Endothelial cell of umbilical vein (primary cell): Measurements from ENCODE around the gene IFNB1. TPM values are rescaled to one million over a fixed set of nuclear protein-coding genes. Genes with fewer than 3 reads are reported as not detected.

ENCODE experiments used
- BruUV-seq: library from RNA; stranded (reverse); fragments of 400-500 nt; replicated peaks from 2 replicates; lab custom pipeline; 2021; lab: Mats Ljungman, UMichigan
- CTCF ChIA-PET: fragments of 300-600, 350-600 bp; sonication (Branson Sonifier 250); formaldehyde crosslinking; loops from one replicate; lab custom pipeline; 2021; ENCODE audit warnings: antibody characterized with exemption, inconsistent platforms; lab: Charles Lee
- POLR2A ChIA-PET: fragments of 300-600, 350-600 bp; sonication (Branson Sonifier 250); formaldehyde crosslinking; loops from one replicate; lab custom pipeline; 2021; ENCODE audit warnings: antibody characterized with exemption, inconsistent platforms; lab: Charles Lee
- DNase-seq: peaks from one replicate; pipeline ENCODE4 v3.0.0-alpha.2; 2011; ENCODE audit warnings: low read depth, low spot score
- FAIRE-seq: peaks from 2 replicates; lab custom pipeline; 2011; peaks lifted over from hg19 to GRCh38; lab: Jason Lieb, UNC
- H2AFZ ChIP-seq: 2 replicates; pipeline ENCODE4 v1.6.0; 2012; ENCODE audit warnings: low read depth, low read length, control low read depth, inconsistent platforms
- H3K27ac ChIP-seq: 2 replicates; pipeline ENCODE4 v1.5.1; 2011; ENCODE audit warnings: low read depth, mild to moderate bottlenecking, control low read depth, low read length, moderate library complexity; ENCODE audit not compliant: insufficient read depth
- H3K27me3 ChIP-seq, 2 experiments: 2 replicates each; pipeline versions ENCODE4 v1.6.0 to v1.6.1; 2011; ENCODE audit warnings: low read length in 2 of 2, mixed read lengths in 1 of 2; ENCODE audit not compliant: control insufficient read depth in 2 of 2, insufficient read depth in 2 of 2
- H3K36me3 ChIP-seq, 2 experiments: 2 replicates in 1 of 2; 3 replicates in 1 of 2; pipeline ENCODE4 v1.5.1; 2011; ENCODE audit warnings: low read length in 2 of 2, mild to moderate bottlenecking in 1 of 2, moderate library complexity in 1 of 2; ENCODE audit not compliant: control insufficient read depth in 2 of 2, insufficient read depth in 2 of 2; ENCODE audit errors: extremely low read depth in 1 of 2
- H3K4me1 ChIP-seq: 3 replicates; pipeline ENCODE4 v1.5.1; 2011; ENCODE audit warnings: mild to moderate bottlenecking, low read length; ENCODE audit not compliant: control insufficient read depth, insufficient read depth; ENCODE audit errors: extremely low read depth
- H3K4me2 ChIP-seq: 2 replicates; pipeline ENCODE4 v1.6.1; 2011; ENCODE audit warnings: low read length, control low read depth, mixed read lengths; ENCODE audit not compliant: insufficient read depth
- H3K4me3 ChIP-seq, 3 experiments: fragments of 200-600 bp in 1 of 3; sonication (generic), shearing (Covaris generic) in 1 of 3; replicated peaks in 1 of 3; 2 replicates each; pipeline ENCODE4 v1.5.1; 2011 to 2016; ENCODE audit warnings: control low read depth in 3 of 3, low read length in 3 of 3, mild to moderate bottlenecking in 2 of 3, inconsistent platforms in 1 of 3, low read depth in 1 of 3, moderate library complexity in 1 of 3; ENCODE audit not compliant: insufficient read depth in 1 of 3
- H3K79me2 ChIP-seq: 2 replicates; pipeline ENCODE4 v1.6.0; 2012; ENCODE audit warnings: low read length, inconsistent platforms; ENCODE audit not compliant: control insufficient read depth, insufficient read depth
- H3K9ac ChIP-seq: replicated peaks from 2 replicates; pipeline ENCODE3; 2011; ENCODE audit warnings: low read length, control low read depth; ENCODE audit not compliant: insufficient read depth; ENCODE audit errors: extremely low read depth
- H3K9me1 ChIP-seq: replicated peaks from 3 replicates; pipeline ENCODE4 v1.6.0; 2011; ENCODE audit warnings: mild to moderate bottlenecking, low read length; ENCODE audit not compliant: control insufficient read depth, insufficient read depth; ENCODE audit errors: extremely low read depth
- H3K9me3 ChIP-seq: replicated peaks from 2 replicates; pipeline ENCODE4 v1.5.1; 2012; ENCODE audit warnings: low read length, inconsistent platforms; ENCODE audit not compliant: control insufficient read depth, insufficient read depth
- H4K20me1 ChIP-seq: replicated peaks from 2 replicates; pipeline ENCODE3; 2011; ENCODE audit warnings: mild to moderate bottlenecking, low read length; ENCODE audit not compliant: control insufficient read depth, insufficient read depth; ENCODE audit errors: extremely low read depth
- EZH2 ChIP-seq: IDR thresholded peaks from 2 replicates; pipeline ENCODE4 v1.6.1; 2012; ENCODE audit warnings: borderline replicate concordance, low read depth, mild to moderate bottlenecking, moderate library complexity, low read length, inconsistent platforms; ENCODE audit not compliant: severe bottlenecking
- FOS ChIP-seq: IDR thresholded peaks from 2 replicates; pipeline ENCODE4 v1.6.1; 2011; ENCODE audit warnings: mild to moderate bottlenecking, low read length, moderate library complexity, borderline replicate concordance; ENCODE audit not compliant: insufficient read depth
- GATA2 ChIP-seq: IDR thresholded peaks from 2 replicates; pipeline ENCODE4 v1.7.0; 2011; ENCODE audit warnings: low read depth, mild to moderate bottlenecking, moderate library complexity, mixed read lengths, low read length; ENCODE audit not compliant: insufficient read length, insufficient read depth
- MYC ChIP-seq: IDR thresholded peaks from one replicate; pipeline ENCODE4 v1.6.1; 2011; ENCODE audit warnings: mild to moderate bottlenecking, low read depth, low read length
- POLR2A ChIP-seq: IDR thresholded peaks from 2 replicates; pipeline ENCODE4 v1.6.1; 2012; ENCODE audit warnings: low read depth, mild to moderate bottlenecking, control low read depth, low read length
- POLR2AphosphoS5 ChIP-seq: IDR thresholded peaks from 2 replicates; pipeline ENCODE4 v1.6.1; 2012; ENCODE audit warnings: low read depth, mild to moderate bottlenecking, control low read depth, low read length, moderate library complexity; ENCODE audit not compliant: insufficient read depth
- dilution Hi-C: fragments of 300-500 bp; cut with MboI; formaldehyde crosslinking; loops from one replicate; pipeline ENCODE4 v1.15.0; 2019; ENCODE audit warnings: low sequenced_read_pairs; ENCODE audit not compliant: extremely low pct_ligation_motif_present
- intact Hi-C: fragments of 100-400 bp; cut with micrococcal nuclease; formaldehyde crosslinking; loops from one replicate; pipeline ENCODE4 v1.10.0; 2022
- polyA plus RNA-seq, 4 experiments: library from polyadenylated mRNA; depleted of rRNA in 3 of 4; stranded (reverse) in 3 of 4; unstranded in 1 of 4; fragments of >200 nt; gene quantifications; 2 replicates each; pipeline versions ENCODE4 v1.2.1 to v1.2.3, GENCODE V29; 2011 to 2012; ENCODE audit warnings: missing spikeins in 1 of 4
- total RNA-seq: library from RNA; stranded (reverse); gene quantifications from 2 replicates; pipeline ENCODE4 v1.2.3, GENCODE V29; 2021
- TF ChIP-seq, protein P1 (sequence below): IDR thresholded peaks from 2 replicates; pipeline ENCODE4 v1.6.1; 2011; ENCODE audit not compliant: insufficient read depth, insufficient read length
- TF ChIP-seq, protein P2 (sequence below), 2 donors: IDR thresholded peaks; 1 replicate in 1 of 2; 2 replicates in 1 of 2; pipeline ENCODE4 v1.5.1; 2011; ENCODE audit warnings: low read length in 2 of 2, mild to moderate bottlenecking in 2 of 2, moderate library complexity in 2 of 2, control low read depth in 1 of 2, inconsistent platforms in 1 of 2, low read depth in 1 of 2; ENCODE audit not compliant: insufficient read depth in 1 of 2; ENCODE audit errors: extremely low read depth in 1 of 2

The IFNB1 gene
- total and polyA plus RNA-seq, 2 donors (not counting 3 experiments of a cell fraction or from before 2014, with no cell fraction given) = not detected

DNA sequence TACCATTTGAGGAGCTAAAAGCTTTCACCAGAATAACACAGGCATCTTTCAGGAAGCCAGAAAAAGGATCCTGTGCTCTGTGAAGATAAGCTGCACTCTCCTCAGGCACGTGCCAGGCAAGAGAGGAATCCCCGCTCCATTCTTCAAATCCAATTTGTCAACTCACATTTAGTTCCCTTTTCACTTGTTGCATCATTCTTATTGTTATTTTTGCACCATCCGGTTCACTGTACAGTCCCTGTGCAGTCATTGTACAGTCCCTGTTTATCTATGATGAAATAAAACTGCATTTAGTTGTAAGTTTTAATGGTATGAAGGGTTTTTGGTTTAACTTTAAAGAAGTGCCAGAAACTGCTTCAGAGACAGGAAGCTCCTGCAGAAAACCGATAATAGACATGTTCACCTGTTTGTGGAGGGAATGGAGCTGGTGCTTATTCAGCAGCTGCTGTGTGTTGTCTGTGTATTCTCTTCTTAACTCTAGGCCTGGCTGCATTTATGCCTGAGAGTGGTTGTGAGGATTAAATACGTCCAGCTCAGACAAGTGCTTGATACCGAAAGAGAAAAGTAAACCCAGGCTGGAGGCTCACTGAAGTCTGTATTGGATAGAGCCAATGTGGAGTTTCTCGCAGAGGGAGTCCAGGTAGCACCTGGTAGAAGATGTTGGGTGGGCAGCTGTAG, 41.5 kb upstream of the IFNB1 start:
- CTCF ChIA-PET = interaction anchor here (1.3 to 1.5 kb wide), 2 partner anchors 8 to 762 kb away, joined by 3 to 6 read pairs; no protein-coding TSS in a partner anchor
- Histone ChIP-seq H3K4me3 (no peak overlapping the region), H3K9ac (no peak overlapping the region), H3K4me2 (no peak overlapping the region), H3K36me3 (no peaks in the 10 kb centered on the region), H4K20me1 (no peaks in the 10 kb centered on the region), H2AFZ (no peak overlapping the region), H3K79me2 (no peaks in the 10 kb centered on the region), H3K9me3 (no peaks in the 10 kb centered on the region), H3K4me1 (no peaks in the 10 kb centered on the region), H3K9me1 (no peaks in the 10 kb centered on the region), H3K27me3 (peaks cover 4 to 5% of the 10 kb centered on the region in 2 experiments), H3K27ac (no peak overlapping the region)
- TF ChIP-seq GATA2 = no peak
- TF ChIP-seq POLR2AphosphoS5 = no peak
- TF ChIP-seq, protein P1, sequence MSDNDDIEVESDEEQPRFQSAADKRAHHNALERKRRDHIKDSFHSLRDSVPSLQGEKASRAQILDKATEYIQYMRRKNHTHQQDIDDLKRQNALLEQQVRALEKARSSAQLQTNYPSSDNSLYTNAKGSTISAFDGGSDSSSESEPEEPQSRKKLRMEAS = no peak
- TF ChIP-seq POLR2A = no peak
- no peak for TF ChIP-seq MYC
- TF ChIP-seq FOS = no peak
- TF ChIP-seq, protein P2, sequence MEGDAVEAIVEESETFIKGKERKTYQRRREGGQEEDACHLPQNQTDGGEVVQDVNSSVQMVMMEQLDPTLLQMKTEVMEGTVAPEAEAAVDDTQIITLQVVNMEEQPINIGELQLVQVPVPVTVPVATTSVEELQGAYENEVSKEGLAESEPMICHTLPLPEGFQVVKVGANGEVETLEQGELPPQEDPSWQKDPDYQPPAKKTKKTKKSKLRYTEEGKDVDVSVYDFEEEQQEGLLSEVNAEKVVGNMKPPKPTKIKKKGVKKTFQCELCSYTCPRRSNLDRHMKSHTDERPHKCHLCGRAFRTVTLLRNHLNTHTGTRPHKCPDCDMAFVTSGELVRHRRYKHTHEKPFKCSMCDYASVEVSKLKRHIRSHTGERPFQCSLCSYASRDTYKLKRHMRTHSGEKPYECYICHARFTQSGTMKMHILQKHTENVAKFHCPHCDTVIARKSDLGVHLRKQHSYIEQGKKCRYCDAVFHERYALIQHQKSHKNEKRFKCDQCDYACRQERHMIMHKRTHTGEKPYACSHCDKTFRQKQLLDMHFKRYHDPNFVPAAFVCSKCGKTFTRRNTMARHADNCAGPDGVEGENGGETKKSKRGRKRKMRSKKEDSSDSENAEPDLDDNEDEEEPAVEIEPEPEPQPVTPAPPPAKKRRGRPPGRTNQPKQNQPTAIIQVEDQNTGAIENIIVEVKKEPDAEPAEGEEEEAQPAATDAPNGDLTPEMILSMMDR (IDR thresholded peaks at IDR 0.05; ENCODE audit: extremely low read depth in 1 of 2, insufficient read depth in 1 of 2, low read depth in 1 of 2, low read length in 2 of 2) = no peak
- no peak for TF ChIP-seq EZH2
- intact Hi-C loops (no loop called here), dilution Hi-C loops (no loop called here)
- POLR2A ChIA-PET = no interaction called here
- FAIRE-seq (no peak), DNase-seq (peak; percentile 11)
- BruUV-seq = no TSS peak
